HK-2 (cell line): ENCODE data around the gene TNNT2.

Source experiments
- DNase-seq: peaks from one replicate; pipeline ENCODE4 v3.0.0-alpha.2; 2018; ENCODE audit not compliant: unreplicated experiment

The TNNT2 gene

GRCh38 chr1:201334325-201335173 lies 42.9 kb downstream of the TNNT2 start:
- DNase-seq = no peak

- no peak for DNase-seq
Measured at GRCh38 chr1:201332616-201333335, 44.7 kb downstream of the TNNT2 start.

GRCh38 chr1:201332021-201332420 lies 45.5 kb downstream of the TNNT2 start:
- DNase-seq = no peak

GRCh38 chr1:201331166-201331565 lies 46.3 kb downstream of the TNNT2 start:
- no peak for DNase-seq

- DNase-seq = no peak
Measured at GRCh38 chr1:201330541-201330940, 46.9 kb downstream of the TNNT2 start.

GRCh38 chr1:201329801-201330200 lies 47.7 kb downstream of the TNNT2 start:
- DNase-seq = no peak

GRCh38 chr1:201329286-201329685 lies 48.2 kb downstream of the TNNT2 start:
- DNase-seq = no peak

- DNase-seq = no peak
Measured at GRCh38 chr1:201328576-201328975, 48.9 kb downstream of the TNNT2 start.

- no peak for DNase-seq
Measured at GRCh38 chr1:201327687-201328240, 49.7 kb downstream of the TNNT2 start.

GRCh38 chr1:201326710-201327109 lies 50.8 kb downstream of the TNNT2 start:
- no peak for DNase-seq

GRCh38 chr1:201325678-201326060 lies 51.8 kb downstream of the TNNT2 start:
- no peak for DNase-seq

GRCh38 chr1:201324821-201325677 lies 52.4 kb downstream of the TNNT2 start:
- DNase-seq = no peak

- DNase-seq = no peak
Measured at GRCh38 chr1:201324306-201324705, 53.2 kb downstream of the TNNT2 start.

- no peak for DNase-seq
Measured at GRCh38 chr1:201322653-201323510, 54.6 kb downstream of the TNNT2 start.

GRCh38 chr1:201321826-201322390 lies 55.6 kb downstream of the TNNT2 start:
- DNase-seq = no peak

GRCh38 chr1:201320168-201320788 lies 57.2 kb downstream of the TNNT2 start:
- no peak for DNase-seq

- DNase-seq = no peak
Measured at GRCh38 chr1:201319631-201320030, 57.8 kb downstream of the TNNT2 start.

GRCh38 chr1:201318504-201319340 lies 58.8 kb downstream of the TNNT2 start:
- DNase-seq = no peak

- DNase-seq = no peak
Measured at GRCh38 chr1:201317551-201317950, 59.9 kb downstream of the TNNT2 start.
